A549 treated with dexamethasone at 1 μM for 4 hours (cell line): Measurements from ENCODE around the gene ADAT1. TPM values are rescaled to one million over a fixed set of nuclear protein-coding genes. Genes with fewer than 3 reads are reported as not detected.

Source experiments
- total RNA-seq: library from RNA; stranded (reverse); fragments of 200-300 nt; extraction: Qiagen RNA extraction; gene quantifications from 5 replicates; pipeline ENCODE4 v1.2.3, GENCODE V29; 2022

Gene ADAT1
- total RNA-seq: 26.2 to 44.9 TPM (median 38.8 TPM) in 5 replicates

GRCh38 chr16:75622761-75623605 is at the start of gene ADAT1:
Gene ADAT1, minus strand, starts transcription at chr16:75623281. Its CDS starts 2,482 bp downstream, at chr16:75620799.

GRCh38 chr16:75647492-75648264 is 24.6 kb upstream of the ADAT1 start, which contains the start of the genes KARS1 and TERF2IP:
Gene KARS1, minus strand, starts transcription at chr16:75647665. Its CDS starts 26 bp downstream, at chr16:75647639.
Gene TERF2IP, plus strand, starts transcription at chr16:75647773. Its CDS starts 110 bp downstream, at chr16:75647883.

GRCh38 chr16:75566040-75566757 is 56.9 kb downstream of the ADAT1 start, which contains the start of gene GABARAPL2:
Gene GABARAPL2, plus strand, starts transcription at chr16:75566379. Its CDS starts 108 bp downstream, at chr16:75566487.

GRCh38 chr16:75555707-75556430 is 67.2 kb downstream of the ADAT1 start, which contains the start of gene TMEM231:
Gene TMEM231, minus strand, starts transcription at chr16:75556252. Its CDS starts 43 bp downstream, at chr16:75556209.

Other genes with a start within 250 kb of the ADAT1 start
- 65.7 to 84.6 TPM (median 68.7 TPM) in 5 replicates for gene CFDP1, start 189.8 kb downstream of the ADAT1 start, total RNA-seq
- 12.0 to 15.9 TPM (median 14.5 TPM) in 5 replicates for gene TMEM170A, start 158.6 kb downstream of the ADAT1 start, total RNA-seq
- gene CHST6, start 127.8 kb downstream of the ADAT1 start, total RNA-seq: 0.14 to 0.33 TPM (median 0.22 TPM) in 5 replicates
- gene CHST5, start 87.2 kb downstream of the ADAT1 start, total RNA-seq: 0.05 to 0.11 TPM (median 0.10 TPM) in 3 of 5 replicates, not detected in the others
- 7.4 to 9.2 TPM (median 8.7 TPM) in 5 replicates for gene TMEM231, start 67.0 kb downstream of the ADAT1 start, total RNA-seq
- 79.2 to 88.5 TPM (median 85.7 TPM) in 5 replicates for gene GABARAPL2, start 56.9 kb downstream of the ADAT1 start, total RNA-seq
- 169 to 183 TPM (median 178 TPM) in 5 replicates for gene KARS1, start 24.4 kb upstream of the ADAT1 start, total RNA-seq
- 42.7 to 46.1 TPM (median 43.6 TPM) in 5 replicates for gene TERF2IP, start 24.5 kb upstream of the ADAT1 start, total RNA-seq
- gene CPHXL2, start 53.7 kb upstream of the ADAT1 start, total RNA-seq: not detected in 5 replicates
- 0.08 to 0.16 TPM in 2 of 5 replicates, not detected in the others for gene DUXB, start 78.2 kb upstream of the ADAT1 start, total RNA-seq
- gene CPHXL, start 103.2 kb upstream of the ADAT1 start, total RNA-seq: 0.08 TPM in 1 of 5 replicates, not detected in the others